Sigmoid colon (tissue), 3 donors: ENCODE data around the gene RTP2.

Experiments used
- CTCF ChIP-seq, 4 experiments: fragments of 450-650 bp in 3 of 4; fragments of 200-600 bp in 1 of 4; IDR thresholded peaks; one replicate each; pipeline ENCODE4 v1.5.1; 2016 to 2019; ENCODE audit warnings: antibody characterized with exemption in 4 of 4, mild to moderate bottlenecking in 3 of 4, moderate library complexity in 2 of 4
- POLR2A ChIP-seq, 2 donors: fragments of 450-650 bp; IDR thresholded peaks; one replicate each; pipeline ENCODE4 v1.6.1; 2016; ENCODE audit warnings: antibody characterized with exemption in 2 of 2, mild to moderate bottlenecking in 2 of 2, moderate library complexity in 2 of 2

GRCh38 chr3:187665764-187666402 lies 36.5 kb downstream of the RTP2 start:
- TF ChIP-seq CTCF (IDR thresholded peaks at IDR 0.05) (no peak), POLR2A (IDR thresholded peaks at IDR 0.05) (no peak)
